Mesenchymal stem cell (in vitro differentiated cells and primary cell): ENCODE data around the gene CDC37.
A peak's percentile ranks its signal among the peaks of the same experiment; 100 is the strongest.

Experiments
- DNase-seq: peaks from one replicate; pipeline ENCODE4 v3.0.0-alpha.2; 2013
- H2AFZ ChIP-seq: one replicate; pipeline ENCODE4 v1.6.1; 2013; ENCODE audit warnings: low read depth, mild to moderate bottlenecking, control low read depth, inconsistent platforms, low read length, moderate library complexity
- H2AK5ac ChIP-seq: 2 replicates; pipeline ENCODE4 v1.6.1; 2013; ENCODE audit warnings: low read length, moderate library complexity, mild to moderate bottlenecking, inconsistent platforms; ENCODE audit not compliant: severe bottlenecking
- H2BK120ac ChIP-seq: one replicate; pipeline ENCODE4 v1.6.1; 2013; ENCODE audit warnings: low read depth, mild to moderate bottlenecking, inconsistent platforms, low read length, moderate library complexity
- H2BK12ac ChIP-seq, 2 experiments: one replicate each; pipeline ENCODE4 v1.6.1; 2013; ENCODE audit warnings: inconsistent platforms in 2 of 2, low read length in 2 of 2, mild to moderate bottlenecking in 2 of 2, moderate library complexity in 2 of 2, control low read depth in 1 of 2
- H2BK15ac ChIP-seq: one replicate; pipeline ENCODE4 v1.6.1; 2013; ENCODE audit warnings: mild to moderate bottlenecking, low read depth, inconsistent platforms; ENCODE audit not compliant: poor library complexity, severe bottlenecking
- H2BK5ac ChIP-seq: 2 replicates; pipeline ENCODE4 v1.6.1; 2013; ENCODE audit warnings: low read depth, mild to moderate bottlenecking, low read length, control low read depth, inconsistent platforms; ENCODE audit not compliant: poor library complexity, severe bottlenecking
- H3K14ac ChIP-seq, 2 experiments: one replicate each; pipeline ENCODE4 v1.6.1; 2013; ENCODE audit warnings: inconsistent platforms in 2 of 2, low read length in 2 of 2, control low read depth in 1 of 2, mild to moderate bottlenecking in 1 of 2, moderate library complexity in 1 of 2
- H3K18ac ChIP-seq, 2 experiments: one replicate each; pipeline ENCODE4 v1.6.1; 2013; ENCODE audit warnings: inconsistent platforms in 2 of 2, low read length in 2 of 2, control low read depth in 1 of 2, low read depth in 1 of 2, mild to moderate bottlenecking in 1 of 2
- H3K23ac ChIP-seq, 2 experiments: one replicate each; pipeline ENCODE4 v1.6.1; 2013; ENCODE audit warnings: inconsistent platforms in 2 of 2, low read length in 2 of 2, mild to moderate bottlenecking in 2 of 2, moderate library complexity in 2 of 2, control low read depth in 1 of 2
- H3K27ac ChIP-seq: 2 replicates; pipeline ENCODE4 v1.5.1; 2013; ENCODE audit warnings: mild to moderate bottlenecking, moderate library complexity, low read length, control low read depth, inconsistent platforms; ENCODE audit not compliant: poor library complexity, severe bottlenecking
- H3K27me3 ChIP-seq, 2 experiments: 2 replicates each; pipeline versions ENCODE4 v1.6.1 to v1.7.0; 2013; ENCODE audit warnings: low read length in 2 of 2, mild to moderate bottlenecking in 2 of 2, moderate library complexity in 2 of 2, control low read depth in 1 of 2, inconsistent platforms in 1 of 2; ENCODE audit not compliant: control insufficient read depth in 1 of 2, insufficient read depth in 1 of 2
- H3K36me3 ChIP-seq, 2 experiments: 2 replicates each; pipeline versions ENCODE4 v1.6.1 to v1.7.0; 2013; ENCODE audit warnings: low read length in 2 of 2, control low read depth in 1 of 2, inconsistent platforms in 1 of 2, low read depth in 1 of 2, mild to moderate bottlenecking in 1 of 2; ENCODE audit not compliant: insufficient read depth in 2 of 2, control insufficient read depth in 1 of 2
- H3K4ac ChIP-seq, 2 experiments: one replicate each; pipeline ENCODE4 v1.6.1; 2013; ENCODE audit warnings: inconsistent platforms in 2 of 2, low read length in 2 of 2, mild to moderate bottlenecking in 2 of 2, moderate library complexity in 2 of 2, control low read depth in 1 of 2, low read depth in 1 of 2
- H3K4me1 ChIP-seq: 2 replicates; pipeline ENCODE4 v1.6.1; 2013; ENCODE audit warnings: low read depth, low read length, control low read depth; ENCODE audit not compliant: control insufficient read depth, insufficient read depth
- H3K4me2 ChIP-seq: 2 replicates; pipeline ENCODE4 v1.6.1; 2013; ENCODE audit warnings: low read length, mild to moderate bottlenecking, inconsistent platforms; ENCODE audit not compliant: poor library complexity, severe bottlenecking
- H3K4me3 ChIP-seq, 2 experiments: 2 replicates each; pipeline versions ENCODE4 v1.5.1 to v1.7.0; 2013; ENCODE audit warnings: low read length in 2 of 2, mild to moderate bottlenecking in 2 of 2, control low read depth in 1 of 2, low read depth in 1 of 2; ENCODE audit not compliant: insufficient read depth in 1 of 2
- H3K79me1 ChIP-seq: replicated peaks from 2 replicates; pipeline ENCODE4 v1.6.1; 2013; ENCODE audit warnings: mild to moderate bottlenecking, control low read depth, low read length, inconsistent platforms; ENCODE audit not compliant: poor library complexity, severe bottlenecking
- H3K9ac ChIP-seq: 2 replicates; pipeline ENCODE4 v1.7.0; 2013; ENCODE audit warnings: mild to moderate bottlenecking, low read length, moderate library complexity
- H3K9me3 ChIP-seq: 2 replicates; pipeline ENCODE4 v1.7.0; 2013; ENCODE audit warnings: mild to moderate bottlenecking, low read length; ENCODE audit not compliant: control insufficient read depth
- H4K8ac ChIP-seq: one replicate; pipeline ENCODE4 v1.6.1; 2013; ENCODE audit warnings: inconsistent platforms, mild to moderate bottlenecking, low read length, moderate library complexity
- H4K91ac ChIP-seq: one replicate; pipeline ENCODE4 v1.6.1; 2013; ENCODE audit warnings: mild to moderate bottlenecking, low read length, inconsistent platforms
- WGBS: methylation state at CpG from one replicate; pipeline ENCODE4 v1.1.7; 2013; ENCODE audit warnings: mixed read lengths; 5-methylcytosine and 5-hydroxymethylcytosine counted together

Gene CDC37

DNA sequence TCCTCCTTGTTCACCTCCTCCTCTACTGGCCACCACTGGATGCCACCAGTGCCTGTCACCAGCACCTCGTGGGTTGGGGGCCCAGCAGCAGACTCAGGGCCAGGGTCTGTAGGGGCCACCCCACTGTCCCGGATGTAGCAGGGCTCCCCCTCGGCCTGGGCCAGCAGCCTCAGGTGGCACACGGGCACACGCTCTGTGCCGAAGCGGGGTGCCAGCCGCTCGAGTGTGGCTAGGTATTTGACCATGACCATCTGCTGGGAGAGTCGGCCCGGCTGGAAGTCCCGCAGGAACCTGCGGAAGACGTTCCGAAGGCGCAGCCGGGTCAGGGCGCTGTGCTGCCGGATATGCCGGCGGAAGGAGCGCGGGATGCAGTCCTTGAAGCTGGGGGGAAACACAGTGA, 37.8 kb downstream of the CDC37 start:
- Histone ChIP-seq H3K9me3 (peaks cover 3% of the 10 kb centered on the region), H3K27me3 (no peaks in the 10 kb centered on the region), H2BK12ac (no peak overlapping the region), H3K9ac (no peak overlapping the region), H3K36me3 (peaks cover 79 to 83% of the 10 kb centered on the region in 2 experiments), H3K23ac (no peak overlapping the region), H3K4me1 (peaks cover 12% of the 10 kb centered on the region), H2BK15ac (no peak overlapping the region), H3K79me1 (peaks cover 18% of the 10 kb centered on the region), H4K91ac (no peak overlapping the region), H3K18ac (no peak overlapping the region), H3K4ac (no peak overlapping the region), H2BK5ac (no peak overlapping the region), H2AFZ (no peak overlapping the region), H3K4me3 (no peak overlapping the region), H4K8ac (no peak overlapping the region), H2BK120ac (no peak overlapping the region), H3K27ac (no peak overlapping the region), H3K14ac (no peak overlapping the region), H2AK5ac (no peak overlapping the region), H3K4me2 (no peak overlapping the region)
- no peak for DNase-seq
- WGBS, result 96% methylated on average over 23 of the region's 23 CpGs

DNA sequence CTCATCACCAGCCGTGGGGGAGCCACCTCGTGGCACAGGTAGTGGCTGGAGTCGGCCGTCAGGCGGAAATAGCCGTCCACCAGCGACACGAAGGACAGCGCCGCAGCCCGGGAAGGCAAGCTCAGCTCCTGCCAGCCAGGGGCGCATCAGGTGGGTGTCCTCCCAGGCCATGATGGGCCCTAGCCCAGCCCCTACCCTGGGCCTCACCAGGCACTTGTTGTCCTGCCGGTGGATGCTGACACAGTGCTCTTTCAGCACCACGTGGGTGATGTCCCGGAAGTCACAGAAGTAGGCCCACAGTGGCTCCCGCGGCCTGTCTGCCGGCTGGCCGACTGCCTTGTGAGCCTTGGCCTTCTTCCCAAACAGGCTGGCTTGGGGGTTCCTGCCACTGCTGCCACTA, 38.7 kb downstream of the CDC37 start:
- 97% methylated on average over 19 of the region's 19 CpGs for WGBS
- no peaks in the 10 kb centered on the region for H3K27me3 ChIP-seq
- H3K36me3 ChIP-seq, result peaks cover 78 to 79% of the 10 kb centered on the region in 2 experiments
- peaks cover 16% of the 10 kb centered on the region for H3K79me1 ChIP-seq
- no peak overlapping the region for H2BK15ac ChIP-seq
- no peak overlapping the region for H3K18ac ChIP-seq
- H2BK12ac ChIP-seq, result no peak overlapping the region
- no peak overlapping the region for H3K14ac ChIP-seq
- H3K4me3 ChIP-seq, result no peak overlapping the region
- no peak overlapping the region for H4K8ac ChIP-seq
- H4K91ac ChIP-seq, result no peak overlapping the region
- peaks cover 12% of the 10 kb centered on the region for H3K4me1 ChIP-seq
- DNase-seq, result no peak
- no peak overlapping the region for H2BK5ac ChIP-seq
- H2AK5ac ChIP-seq, result no peak overlapping the region
- no peak overlapping the region for H3K4ac ChIP-seq
- no peak overlapping the region for H3K27ac ChIP-seq
- H3K4me2 ChIP-seq, result no peak overlapping the region
- H2BK120ac ChIP-seq, result no peak overlapping the region
- no peak overlapping the region for H3K23ac ChIP-seq
- H3K9ac ChIP-seq, result no peak overlapping the region
- peaks cover 3% of the 10 kb centered on the region for H3K9me3 ChIP-seq
- no peak overlapping the region for H2AFZ ChIP-seq

GRCh38 chr19:10363789-10364281, 39.5 kb downstream of the CDC37 start:
- 85% methylated on average over 11 of the region's 12 CpGs for WGBS

DNA sequence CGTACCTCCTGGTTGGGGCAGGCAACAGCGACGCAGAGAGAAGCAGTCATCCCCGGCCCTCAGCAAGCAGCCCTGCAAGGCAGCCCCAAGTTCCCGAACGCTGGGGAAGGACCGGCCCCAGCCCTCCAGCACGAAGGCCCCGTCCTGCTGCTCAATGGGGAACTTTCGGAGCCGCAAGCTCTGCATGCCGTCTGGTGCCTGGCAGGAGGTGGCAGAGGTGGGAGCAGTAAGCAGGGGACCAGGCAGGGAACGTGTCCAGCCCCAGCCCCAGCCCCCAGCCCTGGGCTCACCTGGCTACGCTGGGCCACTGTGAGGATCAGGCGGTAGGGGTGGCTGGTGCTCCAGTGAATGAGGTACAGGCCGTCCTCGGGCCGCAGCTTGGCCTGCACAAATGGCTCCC, 41.1 kb downstream of the CDC37 start:
- H3K36me3 ChIP-seq, result peaks cover 77 to 78% of the 10 kb centered on the region in 2 experiments
- H3K4me2 ChIP-seq, result no peak overlapping the region
- 95% methylated on average over 18 of the region's 18 CpGs for WGBS
- no peak overlapping the region for H3K18ac ChIP-seq
- no peak overlapping the region for H4K8ac ChIP-seq
- no peak overlapping the region for H3K9ac ChIP-seq
- H2BK5ac ChIP-seq, result no peak overlapping the region
- H2AK5ac ChIP-seq, result no peak overlapping the region
- no peak overlapping the region for H3K23ac ChIP-seq
- no peak overlapping the region for H3K4me3 ChIP-seq
- H3K79me1 ChIP-seq, result peaks cover 13% of the 10 kb centered on the region
- no peak overlapping the region for H3K4ac ChIP-seq
- no peak for DNase-seq
- H2AFZ ChIP-seq, result no peak overlapping the region
- H3K14ac ChIP-seq, result no peak overlapping the region
- no peak overlapping the region for H3K27ac ChIP-seq
- no peak overlapping the region for H2BK15ac ChIP-seq
- H3K4me1 ChIP-seq, result peaks cover 12% of the 10 kb centered on the region
- no peaks in the 10 kb centered on the region for H3K27me3 ChIP-seq
- H2BK12ac ChIP-seq, result no peak overlapping the region
- H4K91ac ChIP-seq, result no peak overlapping the region
- H2BK120ac ChIP-seq, result no peak overlapping the region
- no peaks in the 10 kb centered on the region for H3K9me3 ChIP-seq

More at GRCh38 chr19:10363789-10364281, 39.5 kb downstream of the CDC37 start:
- no peak overlapping the region for H3K27ac ChIP-seq
- H2BK5ac ChIP-seq, result no peak overlapping the region
- no peak overlapping the region for H3K9ac ChIP-seq
- peaks cover 12% of the 10 kb centered on the region for H3K4me1 ChIP-seq
- H2BK15ac ChIP-seq, result no peak overlapping the region
- H3K23ac ChIP-seq, result no peak overlapping the region
- H3K27me3 ChIP-seq, result no peaks in the 10 kb centered on the region
- H2AK5ac ChIP-seq, result no peak overlapping the region
- no peak overlapping the region for H2AFZ ChIP-seq
- no peak overlapping the region for H3K18ac ChIP-seq
- no peak overlapping the region for H4K91ac ChIP-seq
- peaks cover 3% of the 10 kb centered on the region for H3K9me3 ChIP-seq
- H4K8ac ChIP-seq, result peak overlapping the region; percentile 9
- peaks cover 16% of the 10 kb centered on the region for H3K79me1 ChIP-seq
- no peak overlapping the region for H3K4ac ChIP-seq
- peaks cover 76 to 78% of the 10 kb centered on the region in 2 experiments for H3K36me3 ChIP-seq
- H2BK12ac ChIP-seq, result no peak overlapping the region
- H3K4me3 ChIP-seq, result no peak overlapping the region
- no peak for DNase-seq
- H3K14ac ChIP-seq, result no peak overlapping the region
- no peak overlapping the region for H2BK120ac ChIP-seq
- H3K4me2 ChIP-seq, result no peak overlapping the region
